Measurements from ENCODE around the gene PTCD2. TPM values are rescaled to one million over a fixed set of nuclear protein-coding genes. Genes with fewer than 3 reads are reported as not detected.

The PTCD2 gene, protein sequence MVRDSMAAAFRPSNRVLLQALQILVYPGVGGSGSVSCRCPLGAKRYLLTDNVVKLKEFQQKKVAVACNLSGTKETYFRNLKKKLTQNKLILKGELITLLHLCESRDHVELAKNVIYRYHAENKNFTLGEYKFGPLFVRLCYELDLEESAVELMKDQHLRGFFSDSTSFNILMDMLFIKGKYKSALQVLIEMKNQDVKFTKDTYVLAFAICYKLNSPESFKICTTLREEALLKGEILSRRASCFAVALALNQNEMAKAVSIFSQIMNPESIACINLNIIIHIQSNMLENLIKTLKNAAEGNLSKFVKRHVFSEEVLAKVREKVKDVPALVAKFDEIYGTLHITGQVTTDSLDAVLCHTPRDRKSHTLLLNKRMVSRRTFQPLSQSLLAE
- 10 to 100 TPM in 4 of 5 donors, 1 to 10 TPM in 1; 8.3 to 14.0 (median 12.3) TPM for polyA plus RNA-seq (ENCODE audit: insufficient read depth in 1 of 5, insufficient read length in 5 of 5, low replicate concordance in 1 of 5)
- long read RNA-seq, donor 1, full-length matches to known transcripts, result 3 of 3 reads
- long read RNA-seq, donor 1, partial matches to known transcripts, result 0 of 3 reads
- long read RNA-seq, donor 1, other reads (novel, unspliced or antisense), result 0 of 3 reads
- long read RNA-seq, donor 2, partial matches to known transcripts, result 5 of 5 reads
- long read RNA-seq, donor 2, other reads (novel, unspliced or antisense), result 0 of 5 reads
- long read RNA-seq, donor 3, full-length matches to known transcripts, result 1 of 7 reads
- long read RNA-seq, donor 3, partial matches to known transcripts, result 6 of 7 reads
- long read RNA-seq, donor 3, other reads (novel, unspliced or antisense), result 0 of 7 reads
- long read RNA-seq, donor 4, full-length matches to known transcripts, result 1 of 1 reads
- long read RNA-seq, donor 4, partial matches to known transcripts, result 0 of 1 reads
- long read RNA-seq, donor 4, other reads (novel, unspliced or antisense), result 0 of 1 reads
- long read RNA-seq, donor 5, full-length matches to known transcripts, result 1 of 1 reads
- long read RNA-seq, donor 5, partial matches to known transcripts, result 0 of 1 reads
- long read RNA-seq, donor 5, other reads (novel, unspliced or antisense), result 0 of 1 reads
- long read RNA-seq, donor 6, full-length matches to known transcripts, result 4 of 21 reads
- long read RNA-seq, donor 6, partial matches to known transcripts, result 17 of 21 reads
- long read RNA-seq, donor 6, other reads (novel, unspliced or antisense), result 0 of 21 reads
- long read RNA-seq, donor 7, result 0 reads
- long read RNA-seq, donor 8, partial matches to known transcripts, result 0 of 2 reads
- long read RNA-seq, donor 8, other reads (novel, unspliced or antisense), result 0 of 2 reads

GRCh38 chr5:72319976-72320752 lies at the start of gene PTCD2, which contains the start of gene MRPS27:
Gene PTCD2 (plus strand): TSS chr5:72320373. CDS start chr5:72320383, 10 bp downstream.
Gene MRPS27 (minus strand): TSS chr5:72320240. CDS start chr5:72320221, 19 bp downstream.
- peak; percentile 94 to 96 for DNase-seq

DNA sequence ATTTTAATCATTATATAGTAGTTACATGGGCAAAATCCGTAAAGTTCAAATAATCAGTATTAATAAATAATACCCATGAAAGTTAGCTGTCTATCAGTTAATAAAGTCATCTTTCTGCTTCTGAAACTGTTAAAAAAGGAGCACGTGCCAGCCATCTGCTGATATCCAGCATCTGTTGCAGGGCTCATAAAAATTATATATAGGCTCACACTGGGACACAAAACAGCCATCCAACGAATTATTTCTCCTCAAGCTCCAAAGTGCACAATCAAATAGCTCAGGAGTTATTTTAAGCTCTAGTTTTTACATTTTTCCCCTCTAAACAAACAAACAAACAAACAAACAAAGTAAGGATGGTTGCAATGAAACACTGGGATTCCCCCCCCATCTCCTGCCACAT lies 48.5 kb upstream of the PTCD2 start:
- no peak for DNase-seq

GRCh38 chr5:72272398-72272797 lies 47.8 kb upstream of the PTCD2 start:
- no peak for DNase-seq

DNA sequence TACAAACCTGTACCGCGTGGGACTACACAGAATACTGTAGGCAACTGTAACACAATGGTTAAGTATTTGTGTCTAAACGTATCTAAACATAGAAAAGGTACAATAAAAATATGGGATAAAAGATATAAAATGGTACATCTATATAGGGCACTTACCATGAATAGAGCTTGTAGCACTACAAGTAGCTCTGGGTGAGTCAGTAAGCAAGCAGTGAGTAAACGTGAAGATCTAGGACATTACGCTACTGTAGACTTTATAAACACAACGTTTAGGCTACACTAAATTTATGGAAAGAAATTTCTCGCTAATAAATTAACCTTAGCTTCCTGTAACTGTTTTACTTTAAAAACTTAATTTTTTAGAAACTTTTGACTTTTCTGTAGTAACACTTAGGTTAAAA lies 46.6 kb upstream of the PTCD2 start:
- DNase-seq, result no peak

- DNase-seq, result no peak
These were observed 43.9 kb upstream of the PTCD2 start for GRCh38 chr5:72276219-72276752.

GRCh38 chr5:72280581-72281069 lies 39.5 kb upstream of the PTCD2 start:
- no peak for DNase-seq

DNA sequence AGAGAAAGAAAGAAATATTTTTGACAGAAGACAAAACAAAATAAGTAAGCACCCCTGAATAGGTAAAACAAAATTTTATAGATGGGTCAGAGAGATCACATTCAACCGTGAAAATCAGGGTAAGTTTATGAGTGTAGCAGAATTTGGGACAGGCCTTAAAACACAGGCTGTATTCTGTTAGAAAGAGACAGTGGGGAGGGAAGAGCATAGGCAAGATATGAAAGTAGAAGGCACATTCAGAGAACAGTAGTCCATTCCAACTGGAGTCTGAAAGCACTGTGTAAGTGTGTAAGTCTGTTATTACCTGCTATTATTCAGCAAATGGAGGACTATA lies 38.8 kb upstream of the PTCD2 start:
- no peak for DNase-seq

GRCh38 chr5:72281764-72282499 lies 38.2 kb upstream of the PTCD2 start:
- DNase-seq, result peak; percentile 28 to 46

DNA sequence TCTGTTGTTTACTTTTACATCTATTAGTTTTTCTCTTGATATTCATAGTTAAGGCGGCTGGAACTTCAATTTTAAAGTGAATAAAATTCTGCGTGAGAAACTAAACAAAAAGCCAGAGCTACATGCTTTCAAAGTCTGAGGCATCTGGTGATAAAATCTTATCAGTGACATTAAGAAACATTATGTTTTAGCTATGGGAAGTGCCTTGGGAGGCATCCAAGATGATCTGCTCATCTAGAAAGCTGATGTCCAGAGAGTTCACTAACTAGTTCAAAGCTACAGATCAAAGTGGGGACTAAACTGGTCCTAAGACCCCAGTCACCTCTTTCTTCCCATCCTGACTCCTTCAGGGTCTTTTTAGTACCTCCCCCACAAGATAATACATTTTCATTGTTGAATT lies 37.3 kb upstream of the PTCD2 start:
- no peak for DNase-seq

- DNase-seq, result no peak
These were observed 36.8 kb upstream of the PTCD2 start for GRCh38 chr5:72283358-72283757.

DNA sequence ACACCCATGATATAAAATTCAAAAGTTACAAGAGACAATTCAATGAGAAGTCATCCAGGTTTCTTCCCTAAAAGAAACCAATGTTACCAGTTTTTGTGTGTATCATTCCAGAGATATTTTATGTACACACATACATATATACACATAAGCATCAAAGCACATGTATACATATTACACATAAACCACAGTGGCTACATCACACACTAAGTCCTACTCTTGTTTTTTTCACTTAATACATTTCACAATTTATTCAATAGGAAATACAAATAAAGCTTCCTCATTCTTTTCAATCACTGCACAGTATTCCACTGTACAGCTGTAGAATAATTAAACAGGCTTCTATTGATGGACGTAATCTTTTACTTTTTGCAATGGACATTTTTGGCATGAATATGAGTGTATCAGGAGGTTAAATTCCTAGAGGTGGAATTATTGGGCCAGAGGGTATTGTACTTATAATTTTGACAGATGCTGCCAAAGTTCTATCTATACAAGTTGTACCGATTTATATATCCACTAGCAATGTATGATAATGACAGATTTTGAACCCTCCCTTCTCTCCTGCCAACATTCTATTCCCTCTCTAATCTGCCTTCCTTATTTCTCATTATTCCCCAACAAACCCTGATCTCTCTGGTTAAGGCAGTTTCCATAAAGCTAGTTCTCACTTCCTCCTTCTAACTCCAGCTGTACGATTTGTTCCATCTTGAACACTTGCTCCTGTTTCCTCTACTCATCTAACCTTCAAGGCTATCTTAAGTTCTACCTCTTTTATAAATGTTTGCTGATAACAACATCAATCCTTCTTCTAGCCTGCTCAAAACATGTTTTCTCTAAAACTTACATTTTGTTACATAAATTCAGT lies 35.4 kb upstream of the PTCD2 start:
- DNase-seq, result no peak

DNA sequence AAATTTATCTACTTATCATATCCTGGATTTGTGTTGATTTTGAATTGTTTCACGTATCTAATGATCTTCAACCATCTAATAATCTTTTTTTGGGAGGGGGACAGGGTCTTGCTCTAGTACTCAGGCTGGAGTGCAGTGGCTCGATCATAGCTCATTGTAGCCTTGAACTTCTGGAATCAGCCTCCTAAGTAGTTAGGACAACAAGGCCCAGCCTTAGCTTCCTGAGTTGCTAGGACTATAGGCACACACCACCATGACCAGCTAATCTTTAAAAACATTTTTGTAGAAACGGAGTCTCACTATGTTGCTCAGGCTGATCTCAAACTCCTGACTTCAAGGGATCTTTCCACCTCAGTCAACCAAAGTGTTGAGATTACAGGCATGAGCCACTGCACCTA lies 34.8 kb upstream of the PTCD2 start:
- DNase-seq, result no peak

GRCh38 chr5:72286798-72287197 lies 33.4 kb upstream of the PTCD2 start:
- DNase-seq, result no peak

DNA sequence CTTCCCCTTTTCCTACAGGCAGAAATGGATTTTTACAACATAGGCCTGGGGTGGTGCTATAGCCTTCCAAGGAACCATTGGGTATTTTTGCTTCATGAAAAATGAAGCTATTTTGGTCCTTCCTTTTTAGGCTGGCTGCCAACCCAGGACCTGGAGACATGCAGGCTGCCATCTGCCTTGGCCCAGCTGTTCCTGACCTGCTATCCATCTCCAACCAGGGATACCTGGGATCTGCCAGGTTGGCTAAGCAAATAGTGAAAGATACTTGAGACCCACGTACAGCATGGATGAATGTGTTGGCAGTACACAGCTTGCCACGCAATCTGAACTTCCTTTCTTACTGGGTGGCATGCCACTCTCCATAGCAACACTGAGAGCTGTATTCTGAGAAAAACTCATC lies 31.2 kb upstream of the PTCD2 start:
- DNase-seq, result no peak

GRCh38 chr5:72290356-72291133 lies 29.6 kb upstream of the PTCD2 start:
- DNase-seq, result no peak

GRCh38 chr5:72291601-72292000 lies 28.6 kb upstream of the PTCD2 start:
- no peak for DNase-seq

GRCh38 chr5:72292411-72292810 lies 27.8 kb upstream of the PTCD2 start:
- DNase-seq, result no peak

GRCh38 chr5:72293495-72294055 lies 26.6 kb upstream of the PTCD2 start:
- DNase-seq, result no peak

All from right lung (tissue), 10 donors.